GM19452 (cell line): ENCODE measurements around the gene FSTL5.

Source experiments
- ATAC-seq: cut with Tn5 transposase; IDR thresholded peaks from one replicate; pipeline ENCODE4 v1.9.1; 2021; ENCODE audit not compliant: unreplicated experiment

The FSTL5 gene

DNA sequence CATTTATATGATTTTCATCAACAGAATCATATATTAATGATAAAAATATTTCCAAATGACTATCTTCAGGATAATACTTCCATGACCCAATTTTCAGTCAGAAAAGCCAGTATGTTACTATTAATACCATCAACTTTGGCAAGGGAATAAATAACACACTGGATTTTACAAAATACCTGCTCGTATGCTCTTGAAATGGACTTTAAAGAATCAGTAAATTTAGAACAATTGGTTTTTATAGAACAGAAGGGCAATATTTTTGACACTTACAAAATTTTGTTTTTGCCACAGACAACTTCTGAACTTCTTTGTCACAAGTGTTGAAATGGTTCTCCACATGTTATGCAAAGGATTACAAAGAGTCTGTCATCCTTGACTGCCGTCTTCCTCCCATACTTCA is 700.4 kb downstream of the FSTL5 start:
- ATAC-seq: no peak

DNA sequence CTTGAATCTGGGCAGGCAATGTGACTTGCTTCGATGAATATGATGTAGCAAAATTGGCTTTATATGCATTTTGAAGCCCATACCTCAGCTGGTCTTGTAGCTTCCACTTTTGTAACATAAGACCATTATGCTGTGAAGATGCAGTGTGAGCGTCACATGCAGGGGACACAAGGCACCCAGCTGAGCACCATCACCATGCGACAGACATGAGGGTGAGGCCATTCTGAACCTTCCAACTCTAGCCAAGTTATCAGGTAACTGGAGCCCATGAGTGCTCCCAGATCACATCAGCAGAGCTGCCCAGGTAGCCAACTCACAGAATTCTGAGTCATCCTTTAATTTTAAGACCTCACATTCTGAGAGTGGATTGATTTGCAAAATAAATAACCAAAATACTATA is 705.9 kb downstream of the FSTL5 start:
- ATAC-seq: no peak

DNA sequence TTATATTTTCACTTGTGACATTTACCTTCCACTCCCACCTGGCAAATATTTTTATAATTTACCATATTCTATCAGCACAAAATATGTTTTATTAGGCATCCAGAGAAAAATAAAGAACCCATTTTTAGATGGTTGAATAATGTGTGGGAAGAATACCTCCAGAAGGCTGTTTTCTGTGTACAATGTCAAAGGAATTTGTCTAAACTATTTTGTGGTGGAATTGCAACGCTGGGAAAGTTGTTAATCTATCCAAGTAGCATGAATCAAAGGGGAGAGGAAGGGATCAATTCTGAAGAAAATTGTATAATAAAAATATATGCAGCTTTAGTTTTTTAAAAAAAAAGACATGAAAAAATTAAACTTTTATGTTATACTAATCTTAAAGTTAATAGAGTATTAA is 706.5 kb downstream of the FSTL5 start:
- no peak for ATAC-seq

DNA sequence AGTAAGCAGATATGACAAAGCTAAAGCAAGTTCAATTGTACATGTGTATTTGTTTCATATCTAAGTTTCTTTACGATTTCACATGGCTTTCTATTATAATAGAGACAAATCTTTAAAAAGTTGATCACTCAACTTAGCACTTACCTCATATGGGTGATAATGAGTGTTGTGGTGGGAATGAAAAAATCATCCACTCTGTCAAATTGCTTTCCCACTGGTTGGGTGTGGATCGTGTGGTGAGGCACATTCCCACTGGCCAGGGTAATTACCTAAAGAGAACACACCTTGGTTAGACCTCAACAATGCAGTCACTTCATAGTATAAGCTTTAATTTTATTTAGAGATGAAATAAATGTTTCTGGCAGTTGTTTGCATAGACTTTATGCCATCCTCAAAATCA is 708.9 kb downstream of the FSTL5 start:
- ATAC-seq: no peak

DNA sequence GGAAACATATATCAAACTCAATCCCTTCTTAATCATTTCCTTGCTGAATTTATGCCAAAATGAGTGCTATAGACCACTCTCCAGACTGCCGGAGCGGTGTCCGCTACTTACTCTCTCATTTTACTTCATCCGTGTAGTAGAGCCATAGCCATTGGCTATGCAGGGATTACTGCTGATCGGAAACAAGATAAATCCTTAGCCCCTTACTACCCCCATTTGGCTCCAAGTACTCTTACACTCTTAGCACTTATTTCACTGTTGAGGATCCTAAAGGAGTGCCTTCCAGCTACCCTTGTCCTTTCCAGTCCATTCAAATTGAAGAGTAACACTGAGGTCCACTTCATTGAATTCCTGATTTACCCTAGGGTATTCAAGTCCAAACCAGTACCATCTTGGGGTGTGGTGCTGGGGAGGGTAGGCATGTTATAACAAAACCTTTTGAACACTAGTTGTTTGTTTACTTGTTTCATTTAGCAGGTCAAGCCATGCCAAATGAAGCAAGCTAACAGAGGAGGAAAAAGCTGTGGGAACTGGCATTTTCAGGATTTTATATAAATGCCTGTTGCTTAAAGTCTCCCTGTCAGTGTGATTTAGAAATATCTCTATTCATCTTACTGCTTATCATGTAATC is 715.1 kb downstream of the FSTL5 start:
- ATAC-seq: no peak

DNA sequence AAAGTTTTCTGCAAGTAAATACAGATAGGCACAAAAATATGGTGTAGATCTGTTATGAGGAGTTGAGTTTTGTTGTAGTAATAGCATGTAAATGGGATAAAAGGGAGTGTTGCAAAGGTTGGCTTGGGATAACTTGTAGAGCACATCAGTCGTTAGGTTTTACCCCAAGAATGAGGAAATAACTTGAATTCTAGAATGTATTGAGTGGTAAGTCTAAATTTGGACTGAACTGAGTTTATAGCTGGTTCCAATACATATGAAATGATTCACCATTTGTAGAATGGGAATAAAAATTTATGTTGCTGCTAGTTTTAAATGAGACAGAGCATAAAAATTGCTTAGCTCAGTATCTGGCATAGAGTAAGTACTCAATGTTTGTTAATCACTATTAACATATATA is 719.2 kb downstream of the FSTL5 start:
- no peak for ATAC-seq

DNA sequence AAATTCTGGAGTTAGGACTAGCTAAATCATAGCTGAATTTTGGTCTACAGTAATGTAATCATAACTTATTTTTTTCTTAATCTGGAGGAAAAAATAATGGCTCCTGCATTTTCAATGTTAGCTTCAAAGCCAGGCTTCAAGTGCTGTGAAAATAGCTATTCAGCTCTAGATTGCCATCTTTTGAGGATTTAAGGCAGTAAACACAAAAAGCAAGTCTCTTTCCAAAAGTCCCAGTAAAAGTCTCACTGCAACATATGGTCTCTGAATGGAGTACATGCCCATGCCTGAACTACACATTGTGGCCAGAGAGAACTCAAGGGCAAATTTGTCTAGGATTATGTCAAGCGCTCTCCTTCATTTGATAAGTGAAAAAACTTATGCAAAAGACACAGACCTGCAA is 720.9 kb downstream of the FSTL5 start:
- no peak for ATAC-seq

DNA sequence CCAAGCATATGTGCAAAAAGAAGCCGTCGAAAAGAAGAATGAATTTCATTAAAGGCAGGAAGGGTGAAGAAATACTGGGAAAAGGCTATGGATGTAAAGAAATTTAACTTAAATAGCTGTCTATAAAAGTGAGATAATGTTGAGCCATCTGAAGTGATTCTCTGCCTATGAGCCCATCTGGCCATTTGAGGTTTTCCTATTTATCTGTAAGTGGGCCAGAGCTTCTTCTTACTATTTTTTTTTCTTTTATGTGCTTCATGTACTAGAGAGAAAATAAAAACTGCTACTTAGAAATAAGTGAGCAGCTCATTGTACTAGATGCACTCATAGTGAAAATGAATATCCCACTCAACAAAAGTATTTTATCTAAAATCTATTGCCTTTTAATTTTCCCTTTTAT is 725.7 kb downstream of the FSTL5 start:
- ATAC-seq: no peak

DNA sequence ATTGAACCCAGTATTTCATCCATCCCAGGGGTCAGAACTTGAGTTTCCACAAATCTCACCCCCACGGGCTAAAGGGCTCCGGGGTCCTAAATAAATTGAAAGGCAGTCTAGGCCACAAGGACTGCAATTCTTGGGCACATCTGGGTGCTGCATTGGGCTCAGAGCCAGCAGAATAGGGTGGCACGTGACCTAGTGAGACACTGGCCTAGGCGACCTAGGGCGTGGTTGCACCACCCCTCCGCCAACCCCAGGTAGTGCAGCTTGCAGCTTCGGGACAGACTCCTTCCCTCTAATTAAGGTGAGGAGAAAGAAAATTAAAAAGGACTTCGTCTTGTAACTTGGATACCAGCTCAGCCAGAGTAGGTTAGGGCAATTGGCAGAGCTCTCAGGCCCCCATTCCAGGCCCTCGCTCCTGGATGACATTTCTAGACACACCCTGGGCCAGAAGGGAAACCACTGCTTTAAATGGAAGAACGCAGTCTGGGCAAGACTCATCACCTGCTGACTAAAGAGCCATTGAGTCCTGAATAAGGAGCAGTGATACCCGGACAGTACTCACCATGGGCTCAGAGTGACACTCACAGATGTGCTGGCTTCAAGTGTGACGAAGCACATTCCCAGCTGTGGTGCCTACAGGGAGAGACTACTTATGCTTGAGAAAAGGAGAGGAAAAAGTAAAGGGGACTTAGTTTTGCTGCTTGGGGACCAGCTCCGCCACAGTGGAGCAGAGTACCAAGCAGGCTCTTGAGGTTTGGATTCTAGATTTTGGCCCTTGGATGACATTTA is 735.4 kb downstream of the FSTL5 start:
- no peak for ATAC-seq

DNA sequence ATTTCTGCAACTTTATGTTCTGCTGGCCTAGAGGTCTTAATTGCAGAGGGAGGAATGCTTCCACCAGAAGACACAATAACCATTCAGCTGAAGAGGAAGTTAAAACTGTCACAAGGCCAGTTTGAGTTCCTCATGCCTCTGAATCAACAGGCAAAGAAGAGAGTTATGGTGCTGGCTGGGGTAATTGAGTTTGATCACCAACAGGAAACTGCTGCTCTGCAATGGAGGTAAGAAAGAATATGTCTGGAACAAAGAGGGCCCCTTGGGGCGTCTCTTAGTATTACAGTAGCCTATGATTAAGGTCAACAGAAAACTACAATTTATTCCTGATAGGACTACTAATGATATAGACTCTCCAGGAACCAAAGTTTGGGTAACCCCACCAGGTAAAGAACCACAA is 744.0 kb downstream of the FSTL5 start:
- ATAC-seq: no peak

DNA sequence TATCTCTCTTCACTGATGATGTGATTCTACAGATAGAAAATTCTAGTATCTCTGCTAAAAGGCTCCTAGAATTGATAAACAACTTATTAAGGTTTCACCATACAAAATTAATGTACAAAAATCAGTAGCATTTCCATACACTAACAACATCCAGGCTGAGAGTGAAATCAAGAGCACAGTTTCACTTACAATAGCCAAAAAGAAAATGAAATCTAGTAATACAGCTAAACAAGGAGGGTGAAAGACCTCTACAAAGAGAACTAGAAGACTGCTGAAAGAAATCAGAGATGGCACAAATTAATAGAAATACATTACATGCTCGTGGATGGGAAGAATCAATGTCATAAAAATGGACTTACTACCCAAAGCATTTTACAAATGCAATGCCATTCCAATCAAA is 751.9 kb downstream of the FSTL5 start:
- no peak for ATAC-seq

DNA sequence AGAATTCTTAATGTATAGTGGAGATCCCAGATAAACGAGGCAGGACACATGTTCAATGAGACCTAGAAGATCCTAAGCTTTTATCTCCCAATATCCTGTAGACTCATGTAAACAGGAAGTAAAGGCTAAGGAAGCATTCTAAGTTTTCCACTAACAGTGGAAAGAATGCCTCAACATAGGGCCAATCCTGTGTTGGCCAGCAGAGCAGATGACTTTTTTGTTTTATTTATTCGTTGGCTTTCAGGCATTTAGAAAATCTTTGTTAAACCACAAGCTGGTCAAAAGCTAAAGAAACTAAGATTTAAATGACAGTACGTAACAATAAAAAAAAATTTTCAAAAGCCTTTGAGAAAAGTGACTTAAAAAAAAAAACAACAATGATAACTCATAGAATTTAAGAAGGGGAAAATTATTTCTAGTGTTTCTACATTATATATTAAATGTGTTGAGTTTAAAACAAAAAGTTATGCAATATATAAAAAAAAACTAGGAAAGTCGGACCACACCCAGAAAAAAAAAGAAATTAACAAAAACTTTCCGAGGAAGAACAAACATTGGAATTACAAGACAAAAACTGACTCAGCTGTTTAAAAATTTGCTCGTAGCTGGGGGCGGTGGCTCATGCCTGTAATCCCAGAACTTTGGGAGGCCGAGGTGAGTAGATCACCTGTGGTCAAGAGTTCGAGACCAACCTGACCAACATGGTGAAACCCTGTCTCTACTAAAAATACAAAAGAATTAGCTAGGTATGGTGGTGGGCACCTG is 759.3 kb downstream of the FSTL5 start:
- no peak for ATAC-seq

DNA sequence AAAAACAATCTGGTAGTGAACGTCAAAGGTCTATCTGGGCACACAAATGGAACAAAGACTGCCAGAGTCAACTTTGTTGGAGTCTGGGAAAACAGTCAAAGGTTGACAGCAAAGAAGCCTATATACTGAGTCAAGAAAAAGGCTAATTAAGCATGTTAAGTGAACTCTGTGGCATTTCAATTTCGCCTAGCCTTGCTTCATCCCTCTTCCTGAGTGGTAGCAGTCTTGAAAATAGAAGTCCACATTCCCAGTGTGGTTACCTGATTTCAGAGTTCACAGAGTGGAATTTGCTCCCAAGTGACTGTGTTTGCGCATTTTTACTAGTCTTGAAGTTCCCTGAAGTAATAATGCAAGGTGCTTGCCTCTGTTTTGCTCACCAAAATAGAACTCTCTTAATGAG is 760.0 kb downstream of the FSTL5 start:
- ATAC-seq: no peak

DNA sequence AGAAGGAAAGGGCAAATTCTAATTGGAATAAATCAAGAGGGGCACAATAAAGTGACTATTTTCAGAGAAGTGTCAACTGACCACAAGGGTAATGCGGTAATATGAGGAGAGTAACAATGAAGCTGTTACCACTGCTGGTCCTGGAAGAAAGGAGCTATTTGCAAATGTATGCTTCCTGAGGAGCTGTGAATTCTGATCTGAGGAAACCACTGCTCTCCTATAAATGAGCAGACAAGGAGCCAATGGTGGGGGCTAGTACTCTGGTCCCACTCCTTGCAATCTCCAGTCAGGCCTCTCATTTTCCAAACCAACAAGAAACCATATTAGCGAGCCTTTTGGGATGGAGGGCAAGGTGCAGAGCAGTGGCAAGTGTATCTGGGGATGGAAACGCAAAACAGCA is 770.2 kb downstream of the FSTL5 start:
- no peak for ATAC-seq

DNA sequence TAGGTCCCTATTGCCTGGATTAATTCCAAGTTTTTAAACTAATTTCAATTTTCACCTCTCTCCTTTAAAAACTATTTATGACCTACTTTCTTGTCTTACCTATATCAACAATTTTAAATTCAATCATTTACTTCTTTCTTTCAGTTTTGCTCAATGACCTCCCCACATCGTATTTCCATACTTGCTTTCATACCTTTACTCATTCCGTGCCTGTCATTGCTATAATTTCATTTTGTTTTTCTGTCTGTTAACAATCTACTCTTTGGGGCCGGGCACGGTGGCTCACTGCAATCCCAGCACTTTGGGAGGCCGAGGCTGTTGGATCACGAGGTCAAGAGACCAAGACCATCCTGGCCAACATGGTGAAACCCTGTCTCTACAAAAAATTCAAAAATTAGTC is 781.1 kb downstream of the FSTL5 start:
- no peak for ATAC-seq

DNA sequence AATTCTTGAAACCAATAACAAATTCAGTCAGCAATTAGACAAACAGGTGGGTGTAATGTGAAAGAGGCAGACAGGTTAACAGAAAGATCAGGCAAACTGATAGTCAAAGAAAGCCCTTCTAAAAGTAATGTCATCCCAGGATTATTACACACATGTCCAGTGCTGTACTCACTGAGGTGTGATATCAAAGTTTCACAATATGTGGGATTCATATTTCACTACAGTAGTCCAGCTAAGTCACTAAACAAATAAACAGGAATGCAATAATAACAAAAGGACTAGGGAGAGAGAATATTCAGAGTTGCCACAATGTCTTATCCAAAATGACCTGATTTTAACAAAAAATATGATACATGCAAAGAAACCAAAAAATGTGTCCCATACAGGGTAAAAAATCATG is 787.5 kb downstream of the FSTL5 start:
- no peak for ATAC-seq

DNA sequence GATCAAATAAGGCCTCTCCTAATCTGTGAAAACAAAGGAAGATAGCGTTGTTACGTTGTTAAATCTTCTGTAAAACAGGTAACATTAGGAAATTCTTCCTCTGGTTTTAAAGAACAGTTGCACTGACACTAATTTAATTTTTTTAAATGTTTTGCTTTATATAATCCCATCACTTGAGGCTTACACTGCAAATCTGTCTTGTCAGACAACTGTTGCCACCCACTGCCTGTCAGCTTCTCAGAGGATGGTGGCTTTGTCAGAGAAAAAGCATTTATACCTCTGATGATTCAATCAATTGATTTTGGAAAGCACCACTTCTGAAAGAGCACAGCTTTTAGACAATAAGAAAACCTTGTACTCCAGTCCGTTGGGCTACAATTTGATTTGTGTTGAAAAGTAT is 799.1 kb downstream of the FSTL5 start:
- no peak for ATAC-seq

DNA sequence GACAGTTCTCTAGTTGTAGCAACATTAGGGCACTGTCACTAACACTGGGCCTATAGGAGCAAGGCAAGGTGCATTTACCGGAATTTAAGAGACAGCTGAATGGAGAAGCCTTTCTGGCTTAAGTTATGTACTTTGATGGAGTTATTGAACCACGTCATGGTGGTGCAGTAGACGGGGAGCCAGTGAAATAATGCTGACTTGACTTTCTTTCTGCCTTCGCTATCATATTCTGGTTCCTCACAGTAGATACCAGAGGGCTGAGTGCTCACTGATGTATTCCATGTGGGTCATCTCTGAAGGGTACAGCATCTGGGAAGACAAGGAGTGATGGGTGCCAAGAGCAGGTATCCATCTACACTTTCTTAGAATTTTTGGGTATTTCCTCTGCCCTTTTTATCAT is 802.8 kb downstream of the FSTL5 start:
- ATAC-seq: no peak

DNA sequence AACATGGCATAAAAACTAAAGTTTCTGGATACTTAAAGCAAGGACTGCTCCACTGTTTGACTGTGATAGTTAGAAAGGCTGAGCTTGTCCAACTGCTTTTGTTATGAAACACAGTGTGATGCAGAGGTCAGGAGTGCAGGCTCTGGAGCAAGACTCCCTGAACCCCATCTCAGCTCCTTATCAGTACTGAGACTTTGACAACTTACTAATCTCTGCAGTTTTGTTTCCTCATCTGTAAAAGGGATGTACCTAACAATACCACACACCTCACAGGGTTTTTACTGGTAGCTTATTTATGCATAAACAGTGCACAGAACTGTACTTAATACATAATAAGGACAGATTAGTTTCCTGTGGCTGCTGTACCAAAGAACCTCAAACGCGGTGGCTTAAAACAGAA is 804.3 kb downstream of the FSTL5 start:
- ATAC-seq: no peak

DNA sequence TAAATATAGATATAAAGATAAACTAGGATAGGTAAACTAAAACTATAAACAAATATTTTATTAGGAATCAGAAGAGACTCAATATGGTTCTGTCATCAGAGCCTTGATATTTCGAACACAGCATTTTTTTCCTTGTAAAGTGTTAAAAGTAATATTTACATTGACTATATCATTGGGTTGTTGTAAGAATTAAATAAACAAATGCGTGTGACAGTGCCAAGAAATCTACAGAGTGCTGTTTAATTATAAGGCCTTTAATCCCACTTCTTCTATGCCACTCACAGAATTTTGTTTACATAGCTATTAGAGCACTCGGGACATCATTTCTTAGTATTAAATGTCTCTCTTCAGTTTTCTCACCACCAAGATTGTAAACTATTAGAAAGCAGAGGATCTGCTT is 807.4 kb downstream of the FSTL5 start:
- no peak for ATAC-seq

DNA sequence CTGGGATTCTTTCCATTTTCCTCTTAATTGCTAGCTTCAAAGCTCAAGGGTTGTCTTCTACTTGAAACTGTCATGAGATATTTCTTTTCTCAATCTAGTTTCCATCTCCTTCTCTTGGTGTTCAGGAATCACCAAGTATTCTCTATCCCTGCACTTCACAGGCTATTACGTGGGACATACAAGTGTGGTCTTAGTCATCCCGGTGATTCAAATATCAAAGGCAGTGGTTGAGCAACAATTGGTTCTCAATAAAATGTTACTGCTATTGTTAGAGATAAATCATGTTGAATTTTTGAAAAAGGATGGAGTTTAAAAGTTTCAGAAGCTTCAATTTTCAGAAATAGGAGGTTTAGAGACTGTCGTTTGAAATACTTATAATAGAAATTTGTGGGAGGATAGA is 812.9 kb downstream of the FSTL5 start:
- ATAC-seq: no peak

DNA sequence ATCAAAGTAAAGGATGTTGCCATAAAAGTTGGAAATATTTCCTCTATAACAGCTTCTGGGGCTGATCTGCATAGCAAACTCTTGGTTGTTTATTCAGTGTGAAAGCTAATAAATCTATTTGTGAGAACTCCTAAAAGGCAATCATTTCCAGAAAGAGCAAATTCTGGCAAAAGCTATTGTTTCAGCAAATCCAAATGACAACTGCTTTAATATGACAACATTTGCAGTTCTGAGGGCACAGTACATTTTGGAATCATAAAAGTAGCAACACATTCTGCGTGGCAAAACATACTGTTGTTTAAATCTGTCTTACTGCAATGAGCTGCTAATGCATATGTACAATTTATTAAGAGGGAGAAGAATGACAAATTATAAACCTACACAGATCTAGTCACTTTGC is 818.1 kb downstream of the FSTL5 start:
- no peak for ATAC-seq
